Suprapubic skin (tissue), 4 donors: ENCODE results near the gene CD14.

Experiments used
- CTCF ChIP-seq, 2 donors: fragments of 200-600 bp in 1 of 2; fragments of 450-650 bp in 1 of 2; sonication (generic) in 1 of 2; IDR thresholded peaks; one replicate each; pipeline ENCODE4 v1.5.1; 2016 to 2019; ENCODE audit warnings: antibody characterized with exemption in 2 of 2, mild to moderate bottlenecking in 1 of 2, moderate library complexity in 1 of 2
- POLR2A ChIP-seq, 2 donors: fragments of 450-650 bp; IDR thresholded peaks; one replicate each; pipeline ENCODE4 v1.6.1; 2017; ENCODE audit warnings: antibody characterized with exemption in 2 of 2, mild to moderate bottlenecking in 2 of 2, moderate library complexity in 2 of 2
- POLR2AphosphoS5 ChIP-seq, 3 donors: sonication (generic); formaldehyde crosslinking; IDR thresholded peaks; one replicate each; pipeline ENCODE4 v1.6.1; 2017; ENCODE audit warnings: antibody characterized with exemption in 3 of 3

DNA sequence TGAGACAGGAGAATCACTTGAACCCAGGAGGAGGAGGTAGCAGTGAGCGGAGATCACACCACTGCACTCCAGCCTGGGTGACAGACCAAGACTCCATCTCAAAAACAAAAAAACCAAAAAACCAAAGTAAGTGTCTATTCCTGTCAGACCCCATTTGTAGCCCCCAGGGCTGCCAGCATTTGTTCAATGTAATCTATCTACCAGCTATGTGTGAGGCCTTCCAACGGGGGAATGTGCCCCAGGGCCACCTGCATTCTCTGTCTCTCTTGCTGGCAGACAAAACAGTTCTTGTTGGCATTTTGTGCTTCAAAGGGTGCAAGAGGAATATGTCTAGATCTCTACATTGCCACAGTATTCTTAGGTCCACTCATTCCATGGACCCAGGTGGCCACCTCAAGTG lies 34.1 kb downstream of the CD14 start:
- TF ChIP-seq POLR2AphosphoS5 (IDR thresholded peaks at IDR 0.05) (no peak), POLR2A (IDR thresholded peaks at IDR 0.05) (no peak), CTCF (IDR thresholded peaks at IDR 0.05) (no peak)
